ENCODE data around the gene COX14. TPM values are rescaled to one million over a fixed set of nuclear protein-coding genes. Genes with fewer than 3 reads are reported as not detected.
A peak's percentile ranks its signal among the peaks of the same experiment; 100 is the strongest.

The COX14 gene
- total RNA-seq, 2 experiments from 2014 or later = 47.5 to 48.3 TPM

- CTCF ChIA-PET = interaction anchor here (0.8 to 4.1 kb wide), 5 partner anchors 10 to 45 kb away, joined by 3 to 50 read pairs (median 8); partner anchors contain the start of gene COX14
- no peaks in the 10 kb centered on the region for H3K9me3 Mint-ChIP-seq
- H3K36me3 Mint-ChIP-seq (ENCODE audit: low read depth) = peaks cover 15% of the 10 kb centered on the region
- peak overlapping the region; percentile 81 for H3K27ac Mint-ChIP-seq
- intact Hi-C loops (cut with micrococcal nuclease) = loop anchor here (5.0 kb wide), 1 partner anchor 46 kb away; no protein-coding TSS in a partner anchor
- H3K27me3 Mint-ChIP-seq (ENCODE audit: low read depth) = no peaks in the 10 kb centered on the region
- H3K4me1 Mint-ChIP-seq (ENCODE audit: low read depth) = peaks cover 42% of the 10 kb centered on the region
- DNase-seq = no peak
- H3K4me3 Mint-ChIP-seq = peak overlapping the region; percentile 89
Measured at GRCh38 chr12:50086148-50086547, 25.9 kb upstream of the COX14 start.

DNA sequence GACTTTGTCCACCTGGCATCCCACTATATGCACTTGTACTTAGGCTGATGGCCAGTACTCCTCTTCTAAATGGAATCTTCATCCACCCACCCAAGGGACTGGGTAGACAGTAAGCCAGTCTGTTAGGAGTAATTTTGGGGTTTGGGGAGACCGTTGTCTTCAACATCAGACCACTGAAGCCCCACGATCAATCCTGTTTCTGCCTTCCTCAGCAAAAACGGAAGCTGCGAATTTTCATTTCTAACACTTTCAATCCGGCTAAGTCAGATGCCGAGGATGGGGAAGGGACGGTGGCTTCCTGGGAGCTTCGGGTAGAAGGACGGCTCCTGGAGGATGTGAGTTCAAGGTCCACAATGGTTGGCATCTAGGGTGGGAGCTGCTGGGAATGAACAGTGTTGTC lies 24.9 kb upstream of the COX14 start:
- peak overlapping the region; percentile 81 for H3K27ac Mint-ChIP-seq
- H3K9me3 Mint-ChIP-seq = no peaks in the 10 kb centered on the region
- H3K36me3 Mint-ChIP-seq (ENCODE audit: low read depth) = peaks cover 22% of the 10 kb centered on the region
- no peak for DNase-seq
- no peak overlapping the region for H3K4me3 Mint-ChIP-seq
- CTCF ChIA-PET = interaction anchor here (0.6 to 5.6 kb wide), 13 partner anchors 17 to 272 kb away, joined by 3 to 60 read pairs (median 4); partner anchors contain the start of genes CERS5 and COX14
- intact Hi-C loops (cut with micrococcal nuclease) = loop anchor here (5.0 kb wide), 1 partner anchor 45 kb away; no protein-coding TSS in a partner anchor
- peaks cover 40% of the 10 kb centered on the region for H3K4me1 Mint-ChIP-seq (ENCODE audit: low read depth)
- H3K27me3 Mint-ChIP-seq (ENCODE audit: low read depth) = no peaks in the 10 kb centered on the region

- peaks cover 22% of the 10 kb centered on the region for H3K36me3 Mint-ChIP-seq (ENCODE audit: low read depth)
- H3K4me3 Mint-ChIP-seq = peak overlapping the region; percentile 37
- intact Hi-C loops (cut with micrococcal nuclease) = loop anchor here (1.0 to 5.0 kb wide), 2 partner anchors 44 to 87 kb away; no protein-coding TSS in a partner anchor
- H3K4me1 Mint-ChIP-seq (ENCODE audit: low read depth) = peaks cover 40% of the 10 kb centered on the region
- H3K9me3 Mint-ChIP-seq = no peaks in the 10 kb centered on the region
- peak overlapping the region; percentile 81 for H3K27ac Mint-ChIP-seq
- CTCF ChIA-PET = interaction anchor here (0.7 to 5.6 kb wide), 19 partner anchors 8 to 272 kb away, joined by 3 to 60 read pairs (median 4); partner anchors contain the start of genes CERS5, COX14 and GPD1
- no peak for DNase-seq
- no peaks in the 10 kb centered on the region for H3K27me3 Mint-ChIP-seq (ENCODE audit: low read depth)
Measured at GRCh38 chr12:50087995-50088394, 24.0 kb upstream of the COX14 start.

- intact Hi-C loops (cut with micrococcal nuclease) = loop anchor here (1.0 to 5.0 kb wide), 2 partner anchors 44 to 87 kb away; no protein-coding TSS in a partner anchor
- H3K36me3 Mint-ChIP-seq (ENCODE audit: low read depth) = peaks cover 22% of the 10 kb centered on the region
- H3K4me1 Mint-ChIP-seq (ENCODE audit: low read depth) = peaks cover 37% of the 10 kb centered on the region
- DNase-seq = peak; percentile 79
- H3K9me3 Mint-ChIP-seq = no peaks in the 10 kb centered on the region
- CTCF ChIA-PET = interaction anchor here (0.7 to 5.6 kb wide), 21 partner anchors 8 to 271 kb away, joined by 3 to 60 read pairs (median 4); partner anchors contain the start of genes CERS5, COX14 and GPD1
- H3K27ac Mint-ChIP-seq = peak overlapping the region; percentile 81
- no peaks in the 10 kb centered on the region for H3K27me3 Mint-ChIP-seq (ENCODE audit: low read depth)
- no peak overlapping the region for H3K4me3 Mint-ChIP-seq
Measured at GRCh38 chr12:50088577-50089335, 23.3 kb upstream of the COX14 start.

GRCh38 chr12:50089730-50090129 lies 22.3 kb upstream of the COX14 start:
- peaks cover 28% of the 10 kb centered on the region for H3K36me3 Mint-ChIP-seq (ENCODE audit: low read depth)
- peaks cover 34% of the 10 kb centered on the region for H3K4me1 Mint-ChIP-seq (ENCODE audit: low read depth)
- no peaks in the 10 kb centered on the region for H3K9me3 Mint-ChIP-seq
- no peaks in the 10 kb centered on the region for H3K27me3 Mint-ChIP-seq (ENCODE audit: low read depth)
- H3K27ac Mint-ChIP-seq = no peak overlapping the region
- H3K4me3 Mint-ChIP-seq = no peak overlapping the region
- no peak for DNase-seq
- intact Hi-C loops (cut with micrococcal nuclease) = loop anchor here (5.0 kb wide), 1 partner anchor 43 kb away; no protein-coding TSS in a partner anchor
- CTCF ChIA-PET = interaction anchor here (0.6 to 5.6 kb wide), 19 partner anchors 11 to 342 kb away, joined by 3 to 60 read pairs (median 3); partner anchors contain the start of genes CERS5, COX14 and GPD1

DNA sequence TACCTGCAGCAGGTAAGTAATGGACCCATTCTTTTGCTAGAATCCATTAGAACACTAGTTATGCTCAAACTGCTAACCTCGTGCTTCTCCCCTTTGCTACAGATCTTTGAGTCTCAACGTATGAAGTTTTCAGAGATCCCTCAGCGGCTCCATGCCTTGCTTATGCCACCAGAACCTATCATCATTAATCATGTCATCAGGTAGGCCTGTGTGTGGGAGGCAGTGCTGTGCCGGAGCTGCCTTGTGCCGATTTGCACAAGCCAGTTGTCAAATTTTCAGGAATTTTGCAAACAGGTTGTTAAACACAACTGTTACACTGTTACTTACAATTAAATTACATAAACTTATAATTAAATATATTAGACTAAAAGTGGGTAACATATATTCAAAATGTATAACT lies 21.6 kb upstream of the COX14 start:
- Mint-ChIP-seq H3K36me3 (ENCODE audit: low read depth) (peaks cover 33% of the 10 kb centered on the region), H3K4me3 (no peak overlapping the region), H3K4me1 (ENCODE audit: low read depth) (peaks cover 34% of the 10 kb centered on the region), H3K9me3 (no peaks in the 10 kb centered on the region), H3K27ac (no peak overlapping the region), H3K27me3 (ENCODE audit: low read depth) (no peaks in the 10 kb centered on the region)
- intact Hi-C loops (cut with micrococcal nuclease) = no loop called here
- DNase-seq = no peak
- CTCF ChIA-PET = interaction anchor here (0.6 to 5.6 kb wide), 12 partner anchors 10 to 343 kb away, joined by 3 to 60 read pairs (median 4); partner anchors contain the start of genes CERS5 and COX14

- no peak overlapping the region for H3K27ac Mint-ChIP-seq
- H3K9me3 Mint-ChIP-seq = no peaks in the 10 kb centered on the region
- DNase-seq = no peak
- no peaks in the 10 kb centered on the region for H3K27me3 Mint-ChIP-seq (ENCODE audit: low read depth)
- no peak overlapping the region for H3K4me3 Mint-ChIP-seq
- CTCF ChIA-PET = interaction anchor here (1.0 to 3.5 kb wide), 2 partner anchors 13 to 83 kb away, joined by 3 to 16 read pairs; partner anchors contain the start of gene COX14
- no peaks in the 10 kb centered on the region for H3K4me1 Mint-ChIP-seq (ENCODE audit: low read depth)
- H3K36me3 Mint-ChIP-seq (ENCODE audit: low read depth) = peaks cover 35% of the 10 kb centered on the region
- intact Hi-C loops (cut with micrococcal nuclease) = no loop called here
Measured at GRCh38 chr12:50097952-50098351, 14.1 kb upstream of the COX14 start.

GRCh38 chr12:50099302-50100008 lies 12.6 kb upstream of the COX14 start:
- H3K27ac Mint-ChIP-seq = no peak overlapping the region
- H3K36me3 Mint-ChIP-seq (ENCODE audit: low read depth) = peaks cover 30% of the 10 kb centered on the region
- H3K4me3 Mint-ChIP-seq = no peak overlapping the region
- intact Hi-C loops (cut with micrococcal nuclease) = no loop called here
- no peak for DNase-seq
- no peaks in the 10 kb centered on the region for H3K9me3 Mint-ChIP-seq
- CTCF ChIA-PET = interaction anchor here (0.6 to 4.0 kb wide), 2 partner anchors 12 to 23 kb away, joined by 5 to 24 read pairs; partner anchors contain the start of gene COX14
- H3K27me3 Mint-ChIP-seq (ENCODE audit: low read depth) = no peaks in the 10 kb centered on the region
- peaks cover 2% of the 10 kb centered on the region for H3K4me1 Mint-ChIP-seq (ENCODE audit: low read depth)

- CTCF ChIA-PET = interaction anchor here (0.8 to 4.0 kb wide), 3 partner anchors 11 to 106 kb away, joined by 3 to 24 read pairs (median 3); partner anchors contain the start of gene COX14
- intact Hi-C loops (cut with micrococcal nuclease) = no loop called here
- Mint-ChIP-seq H3K36me3 (ENCODE audit: low read depth) (peaks cover 23% of the 10 kb centered on the region), H3K4me1 (ENCODE audit: low read depth) (peaks cover 2% of the 10 kb centered on the region), H3K27me3 (ENCODE audit: low read depth) (no peaks in the 10 kb centered on the region), H3K27ac (no peak overlapping the region), H3K4me3 (no peak overlapping the region), H3K9me3 (no peaks in the 10 kb centered on the region)
- DNase-seq = no peak
Measured at GRCh38 chr12:50100561-50100960, 11.5 kb upstream of the COX14 start.

GRCh38 chr12:50101663-50102062 lies 10.4 kb upstream of the COX14 start:
- DNase-seq = no peak
- H3K36me3 Mint-ChIP-seq (ENCODE audit: low read depth) = peaks cover 12% of the 10 kb centered on the region
- H3K4me3 Mint-ChIP-seq = no peak overlapping the region
- peaks cover 2% of the 10 kb centered on the region for H3K4me1 Mint-ChIP-seq (ENCODE audit: low read depth)
- intact Hi-C loops (cut with micrococcal nuclease) = no loop called here
- no peak overlapping the region for H3K27ac Mint-ChIP-seq
- H3K9me3 Mint-ChIP-seq = no peaks in the 10 kb centered on the region
- H3K27me3 Mint-ChIP-seq (ENCODE audit: low read depth) = no peaks in the 10 kb centered on the region
- CTCF ChIA-PET = interaction anchor here (4.0 kb wide), 1 partner anchor 10 kb away, joined by 24 read pairs; the partner anchor contains the start of gene COX14

DNA sequence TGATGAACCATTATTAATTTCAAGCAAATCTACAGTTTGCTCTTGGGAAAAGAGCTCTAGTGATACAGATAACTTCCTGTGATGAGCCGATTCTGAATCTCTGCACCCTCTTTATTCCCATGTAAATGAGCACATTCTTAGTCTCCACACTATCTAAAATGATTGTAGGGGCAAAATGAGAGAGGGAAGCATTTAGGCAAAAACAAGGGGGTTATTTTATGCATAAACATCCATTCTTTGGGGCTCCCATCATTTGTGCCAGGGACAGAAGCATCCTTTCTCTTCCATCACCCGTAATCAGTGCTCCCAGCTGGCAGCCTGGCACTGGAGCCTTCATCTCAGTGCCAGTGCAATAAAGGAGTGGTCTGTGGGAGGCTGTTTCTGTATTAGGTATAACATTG lies 9.9 kb upstream of the COX14 start:
- no peak for DNase-seq
- intact Hi-C loops (cut with micrococcal nuclease) = no loop called here
- H3K4me1 Mint-ChIP-seq (ENCODE audit: low read depth) = peaks cover 2% of the 10 kb centered on the region
- H3K27ac Mint-ChIP-seq = no peak overlapping the region
- CTCF ChIA-PET = interaction anchor here (2.1 to 4.0 kb wide), 2 partner anchors 9 to 14 kb away, joined by 8 to 24 read pairs; partner anchors contain the start of gene COX14
- no peaks in the 10 kb centered on the region for H3K9me3 Mint-ChIP-seq
- H3K27me3 Mint-ChIP-seq (ENCODE audit: low read depth) = no peaks in the 10 kb centered on the region
- H3K36me3 Mint-ChIP-seq (ENCODE audit: low read depth) = peaks cover 7% of the 10 kb centered on the region
- no peak overlapping the region for H3K4me3 Mint-ChIP-seq
